Neural crest cell (in vitro differentiated cells): ENCODE data around the gene PARK7. TPM values are rescaled to one million over a fixed set of nuclear protein-coding genes. Genes with fewer than 3 reads are reported as not detected.

Experiments
- DNase-seq: peaks from one replicate; pipeline ENCODE4 v3.0.0; 2021; ENCODE audit warnings: low read depth, mixed read lengths, low spot score
- H3K27ac Mint-ChIP-seq: one replicate; pipeline ENCODE4 v1.8.0; 2021; ENCODE audit warnings: mild to moderate bottlenecking, mixed read lengths; ENCODE audit not compliant: unreplicated experiment
- H3K27me3 Mint-ChIP-seq: 2 replicates; pipeline ENCODE4 v1.8.0; 2021; ENCODE audit warnings: low read depth, mild to moderate bottlenecking, mixed read lengths
- H3K36me3 Mint-ChIP-seq: 2 replicates; pipeline ENCODE4 v1.8.0; 2021; ENCODE audit warnings: low read depth, mild to moderate bottlenecking, mixed read lengths
- H3K4me1 Mint-ChIP-seq: 2 replicates; pipeline ENCODE4 v1.8.0; 2021; ENCODE audit warnings: mixed read lengths
- H3K4me3 Mint-ChIP-seq: one replicate; pipeline ENCODE4 v1.8.0; 2021; ENCODE audit warnings: mild to moderate bottlenecking, mixed read lengths
- H3K9me3 Mint-ChIP-seq: 2 replicates; pipeline ENCODE4 v1.8.0; 2021; ENCODE audit warnings: mixed read lengths
- total RNA-seq: library from RNA; stranded (reverse); gene quantifications from 2 replicates; pipeline ENCODE4 v1.2.1, GENCODE V29; 2021
- TF ChIP-seq, protein P1 (sequence below): fragments of 200-600 bp; sonication (generic); conservative IDR thresholded peaks from 2 replicates; pipeline ENCODE4 v1.5.0; 2021; ENCODE audit warnings: antibody characterized with exemption, mild to moderate bottlenecking

Gene PARK7
- total RNA-seq, 1 donor from 2014 or later = 386 TPM

DNA sequence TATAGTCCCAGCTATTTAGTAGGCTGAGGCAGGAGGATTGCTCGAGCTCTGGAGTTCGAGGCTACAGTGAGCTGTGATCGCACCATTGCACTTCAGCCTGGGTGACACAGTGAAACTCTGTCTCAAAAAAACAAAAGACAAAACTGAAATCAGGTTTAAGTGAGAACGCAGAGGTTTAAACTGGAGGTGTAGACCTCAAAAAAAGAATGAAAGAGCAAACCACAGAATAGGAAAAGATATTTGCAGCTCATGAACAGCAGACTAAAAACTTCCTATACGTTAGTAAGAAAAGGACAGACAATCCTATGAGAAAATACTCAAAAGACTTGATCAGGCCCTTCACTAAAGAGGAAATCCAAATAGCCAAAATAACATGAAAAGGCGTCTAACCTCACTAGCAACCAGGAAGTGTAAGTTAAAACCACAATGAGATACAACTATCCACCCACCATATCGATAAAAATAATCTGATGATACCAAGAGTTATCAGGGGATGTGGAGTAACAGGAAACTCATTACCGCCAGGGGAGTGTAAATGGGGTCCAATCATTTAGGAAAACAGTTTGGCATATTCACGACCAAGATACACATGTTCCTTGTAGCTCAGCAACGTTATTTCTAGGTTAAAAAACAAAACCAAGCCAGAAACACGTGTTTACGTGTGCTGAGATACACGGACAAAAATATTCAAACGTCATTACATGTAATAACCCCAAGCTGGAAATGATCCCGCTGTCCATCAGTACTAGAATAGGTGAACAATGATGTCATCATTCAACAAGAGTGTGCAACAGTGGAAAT is 30.7 kb upstream of the PARK7 start:
- no peak for DNase-seq
- no peaks in the 10 kb centered on the region for H3K36me3 Mint-ChIP-seq
- TF ChIP-seq, protein P1, sequence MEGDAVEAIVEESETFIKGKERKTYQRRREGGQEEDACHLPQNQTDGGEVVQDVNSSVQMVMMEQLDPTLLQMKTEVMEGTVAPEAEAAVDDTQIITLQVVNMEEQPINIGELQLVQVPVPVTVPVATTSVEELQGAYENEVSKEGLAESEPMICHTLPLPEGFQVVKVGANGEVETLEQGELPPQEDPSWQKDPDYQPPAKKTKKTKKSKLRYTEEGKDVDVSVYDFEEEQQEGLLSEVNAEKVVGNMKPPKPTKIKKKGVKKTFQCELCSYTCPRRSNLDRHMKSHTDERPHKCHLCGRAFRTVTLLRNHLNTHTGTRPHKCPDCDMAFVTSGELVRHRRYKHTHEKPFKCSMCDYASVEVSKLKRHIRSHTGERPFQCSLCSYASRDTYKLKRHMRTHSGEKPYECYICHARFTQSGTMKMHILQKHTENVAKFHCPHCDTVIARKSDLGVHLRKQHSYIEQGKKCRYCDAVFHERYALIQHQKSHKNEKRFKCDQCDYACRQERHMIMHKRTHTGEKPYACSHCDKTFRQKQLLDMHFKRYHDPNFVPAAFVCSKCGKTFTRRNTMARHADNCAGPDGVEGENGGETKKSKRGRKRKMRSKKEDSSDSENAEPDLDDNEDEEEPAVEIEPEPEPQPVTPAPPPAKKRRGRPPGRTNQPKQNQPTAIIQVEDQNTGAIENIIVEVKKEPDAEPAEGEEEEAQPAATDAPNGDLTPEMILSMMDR = no peak
- no peaks in the 10 kb centered on the region for H3K9me3 Mint-ChIP-seq
- H3K27ac Mint-ChIP-seq = no peak overlapping the region
- H3K4me3 Mint-ChIP-seq = no peak overlapping the region
- H3K27me3 Mint-ChIP-seq = peaks cover 34% of the 10 kb centered on the region
- H3K4me1 Mint-ChIP-seq = no peaks in the 10 kb centered on the region

- H3K4me3 Mint-ChIP-seq = no peak overlapping the region
- no peaks in the 10 kb centered on the region for H3K9me3 Mint-ChIP-seq
- H3K4me1 Mint-ChIP-seq = no peaks in the 10 kb centered on the region
- H3K27me3 Mint-ChIP-seq = peaks cover 38% of the 10 kb centered on the region
- TF ChIP-seq, protein P1 = no peak
- no peaks in the 10 kb centered on the region for H3K36me3 Mint-ChIP-seq
- no peak for DNase-seq
- H3K27ac Mint-ChIP-seq = no peak overlapping the region
Measured at GRCh38 chr1:7931446-7931812, 30.1 kb upstream of the PARK7 start.

GRCh38 chr1:7932524-7933138 is 28.9 kb upstream of the PARK7 start:
- H3K36me3 Mint-ChIP-seq = no peaks in the 10 kb centered on the region
- no peaks in the 10 kb centered on the region for H3K4me1 Mint-ChIP-seq
- no peaks in the 10 kb centered on the region for H3K9me3 Mint-ChIP-seq
- TF ChIP-seq, protein P1 = no peak
- no peak for DNase-seq
- H3K27ac Mint-ChIP-seq = no peak overlapping the region
- H3K4me3 Mint-ChIP-seq = no peak overlapping the region
- H3K27me3 Mint-ChIP-seq = peaks cover 47% of the 10 kb centered on the region

DNA sequence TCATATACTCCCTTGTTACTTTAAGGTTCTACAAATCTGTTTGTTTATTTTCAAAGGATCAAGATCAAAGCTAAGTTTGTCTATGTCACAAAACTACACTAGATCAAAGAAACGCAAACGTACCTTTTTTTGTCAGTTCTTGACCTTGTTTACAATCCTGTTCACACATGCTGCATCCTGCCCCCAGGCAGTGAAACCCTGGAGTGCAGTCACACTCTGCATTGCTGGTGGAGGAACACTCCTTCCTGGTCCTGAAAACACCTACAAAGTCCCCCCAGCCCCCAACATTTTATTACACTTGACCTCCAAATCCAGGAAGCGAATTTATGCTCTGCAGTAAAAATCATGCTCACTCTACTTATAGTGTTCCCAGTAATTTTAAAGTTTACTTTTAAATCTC is 23.4 kb upstream of the PARK7 start:
- TF ChIP-seq, protein P1 = no peak
- no peak for DNase-seq
- Mint-ChIP-seq H3K27ac (no peak overlapping the region), H3K27me3 (peaks cover 84% of the 10 kb centered on the region), H3K9me3 (no peaks in the 10 kb centered on the region), H3K4me3 (no peak overlapping the region), H3K4me1 (peaks cover 18% of the 10 kb centered on the region), H3K36me3 (peaks cover 2% of the 10 kb centered on the region)

DNA sequence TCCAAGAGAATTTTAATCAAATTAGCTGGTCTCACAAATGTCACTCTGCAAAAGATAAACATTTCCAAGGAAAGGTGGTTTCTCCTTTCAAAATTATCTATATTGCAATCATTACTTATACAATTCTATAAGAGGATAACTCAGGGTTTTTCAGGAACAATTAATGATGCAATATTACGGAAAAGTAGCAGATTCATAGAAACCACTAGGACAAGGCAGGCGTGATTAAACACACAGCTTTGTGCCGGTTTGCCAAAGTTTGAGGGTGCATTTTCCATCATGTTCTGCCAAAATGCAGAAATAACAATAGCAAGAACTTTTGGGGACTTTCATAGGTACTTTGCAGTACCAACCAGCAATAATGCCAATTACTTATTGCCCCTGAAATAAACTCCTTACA is 21.5 kb upstream of the PARK7 start:
- H3K27ac Mint-ChIP-seq = no peak overlapping the region
- H3K36me3 Mint-ChIP-seq = peaks cover 2% of the 10 kb centered on the region
- DNase-seq = no peak
- H3K9me3 Mint-ChIP-seq = no peaks in the 10 kb centered on the region
- peaks cover 20% of the 10 kb centered on the region for H3K4me1 Mint-ChIP-seq
- TF ChIP-seq, protein P1 = no peak
- peaks cover 87% of the 10 kb centered on the region for H3K27me3 Mint-ChIP-seq
- H3K4me3 Mint-ChIP-seq = no peak overlapping the region
